PC-9 (cell line): ENCODE data around the gene DDX28. TPM values are rescaled to one million over a fixed set of nuclear protein-coding genes. Genes with fewer than 3 reads are reported as not detected.

Experiments used
- BruUV-seq: library from RNA; stranded (reverse); fragments of 400-500 nt; replicated peaks from 2 replicates; lab custom pipeline; 2021; lab: Mats Ljungman, UMichigan
- CTCF ChIA-PET: fragments of 300-600 bp; sonication (Branson Sonifier 250); formaldehyde crosslinking; loops from one replicate; lab custom pipeline; 2022; ENCODE audit warnings: antibody characterized with exemption; lab: Charles Lee
- POLR2A ChIA-PET: fragments of 300-600 bp; sonication (Branson Sonifier 250); formaldehyde crosslinking; loops from one replicate; lab custom pipeline; 2022; ENCODE audit warnings: antibody characterized with exemption; ENCODE audit not compliant: unreplicated experiment; lab: Charles Lee
- DNase-seq, 2 experiments: peaks; one replicate each; pipeline versions ENCODE4 v3.0.0 to v3.0.0-alpha.2; 2015 to 2022; ENCODE audit warnings: mixed read lengths in 1 of 2
- H2AFZ ChIP-seq: fragments of 200-600 bp; sonication (generic); 2 replicates; pipeline ENCODE4 v1.8.1; 2017; ENCODE audit warnings: antibody characterized with exemption
- H3F3A ChIP-seq: fragments of 200-600 bp; sonication (generic); 2 replicates; pipeline ENCODE4 v1.8.1; 2017; ENCODE audit warnings: antibody characterized with exemption, mild to moderate bottlenecking, low read depth; ENCODE audit not compliant: insufficient read depth
- H3K27ac ChIP-seq: fragments of 200-600 bp; sonication (generic); 2 replicates; pipeline ENCODE4 v1.6.1; 2016; ENCODE audit warnings: mixed run types
- H3K27me3 ChIP-seq: fragments of 200-600 bp; sonication (generic); 2 replicates; pipeline ENCODE4 v1.6.1; 2016; ENCODE audit warnings: low read depth, mixed run types; ENCODE audit not compliant: insufficient read depth
- H3K36me3 ChIP-seq: fragments of 200-600 bp; sonication (generic); 2 replicates; pipeline ENCODE4 v1.6.1; 2016; ENCODE audit warnings: low read depth, mixed run types
- H3K4me1 ChIP-seq: fragments of 200-600 bp; sonication (generic); replicated peaks from 2 replicates; pipeline ENCODE4 v1.6.1; 2016; ENCODE audit warnings: mixed run types; ENCODE audit not compliant: insufficient read depth
- H3K4me2 ChIP-seq: fragments of 200-600 bp; sonication (generic); 2 replicates; pipeline ENCODE4 v1.6.1; 2017; ENCODE audit warnings: mixed run types
- H3K4me3 ChIP-seq: fragments of 200-600 bp; sonication (generic); 2 replicates; pipeline ENCODE4 v1.6.1; 2016; ENCODE audit warnings: mixed run types
- H3K79me2 ChIP-seq: fragments of 200-600 bp; sonication (generic); 2 replicates; pipeline ENCODE4 v1.6.1; 2017; ENCODE audit warnings: low read depth, mixed run types
- H3K9me2 ChIP-seq: fragments of 200-600 bp; sonication (generic); 2 replicates; pipeline ENCODE4 v1.8.1; 2017; ENCODE audit warnings: mild to moderate bottlenecking; ENCODE audit not compliant: insufficient read depth
- H3K9me3 ChIP-seq: fragments of 200-600 bp; sonication (generic); 2 replicates; pipeline ENCODE4 v1.8.1; 2016; ENCODE audit warnings: low read depth; ENCODE audit not compliant: insufficient read depth
- H4K20me1 ChIP-seq: fragments of 200-600 bp; sonication (generic); 2 replicates; pipeline ENCODE4 v1.8.1; 2017; ENCODE audit not compliant: insufficient read depth
- CTCF ChIP-seq: fragments of 200-600 bp; sonication (generic); conservative IDR thresholded peaks from 2 replicates; pipeline ENCODE4 v1.6.1; 2017; ENCODE audit warnings: mixed run types, antibody characterized with exemption, mild to moderate bottlenecking, moderate library complexity
- EZH2 ChIP-seq: fragments of 200-600 bp; sonication (generic); IDR thresholded peaks from 2 replicates; pipeline ENCODE4 v1.8.0; 2017; ENCODE audit warnings: antibody characterized with exemption, low read depth
- intact Hi-C: fragments of 100-400 bp; cut with micrococcal nuclease; formaldehyde crosslinking; loops from one replicate; pipeline ENCODE4 v1.10.0; 2022; ENCODE audit not compliant: unreplicated experiment
- total RNA-seq: library from RNA; stranded (reverse); gene quantifications from 2 replicates; pipeline ENCODE4 v1.2.3, GENCODE V29; 2021

Gene DDX28
- total RNA-seq, 1 experiment from 2014 or later, result 6.3 TPM

- H4K20me1 ChIP-seq, result no peaks in the 10 kb centered on the region
- H3K9me3 ChIP-seq, result no peaks in the 10 kb centered on the region
- ChIA-PET CTCF (interaction anchor here (0.7 kb wide), 1 partner anchor 31 kb away, joined by 3 read pairs; no protein-coding TSS in a partner anchor), POLR2A (no interaction called here)
- no peaks in the 10 kb centered on the region for H3K27me3 ChIP-seq
- H3K79me2 ChIP-seq, result no peaks in the 10 kb centered on the region
- no peak overlapping the region for H3K27ac ChIP-seq
- intact Hi-C loops, result no loop called here
- H3K4me1 ChIP-seq, result no peaks in the 10 kb centered on the region
- no peak overlapping the region for H3K4me2 ChIP-seq
- no peak for TF ChIP-seq CTCF
- H3F3A ChIP-seq, result no peaks in the 10 kb centered on the region
- no peak for DNase-seq
- no peaks in the 10 kb centered on the region for H3K9me2 ChIP-seq
- H3K36me3 ChIP-seq, result 0 out of 2 replicates have a peak, but pooled peaks cover 7% of the 10 kb centered on the region
- no TSS peak for BruUV-seq
- H2AFZ ChIP-seq, result no peak overlapping the region
- H3K4me3 ChIP-seq, result no peak overlapping the region
Observed at GRCh38 chr16:68071518-68071901, 48.5 kb upstream of the DDX28 start.

GRCh38 chr16:68070806-68071517 lies 47.9 kb upstream of the DDX28 start:
- POLR2A ChIA-PET, result no interaction called here
- intact Hi-C loops, result no loop called here
- Histone ChIP-seq H3F3A (no peaks in the 10 kb centered on the region), H3K36me3 (0 out of 2 replicates have a peak, but pooled peaks cover 4% of the 10 kb centered on the region), H3K27ac (no peak overlapping the region), H2AFZ (no peak overlapping the region), H3K79me2 (no peaks in the 10 kb centered on the region), H3K4me3 (no peak overlapping the region), H4K20me1 (no peaks in the 10 kb centered on the region), H3K9me3 (no peaks in the 10 kb centered on the region), H3K4me2 (no peak overlapping the region), H3K9me2 (no peaks in the 10 kb centered on the region), H3K27me3 (no peaks in the 10 kb centered on the region), H3K4me1 (no peaks in the 10 kb centered on the region)
- no peak for DNase-seq
- no TSS peak for BruUV-seq
- CTCF ChIA-PET, result interaction anchor here (0.7 kb wide), 1 partner anchor 30 kb away, joined by 3 read pairs; no protein-coding TSS in a partner anchor
- TF ChIP-seq CTCF (no peak), EZH2 (no peak)

GRCh38 chr16:68070249-68070730 lies 47.3 kb upstream of the DDX28 start:
- no peak overlapping the region for H2AFZ ChIP-seq
- no peak for TF ChIP-seq EZH2
- DNase-seq, result no peak
- no peaks in the 10 kb centered on the region for H4K20me1 ChIP-seq
- H3K27ac ChIP-seq, result no peak overlapping the region
- H3K9me3 ChIP-seq, result no peaks in the 10 kb centered on the region
- intact Hi-C loops, result no loop called here
- peaks cover 4% of the 10 kb centered on the region; the same call in 1 of the 2 replicates for H3F3A ChIP-seq
- no peaks in the 10 kb centered on the region for H3K9me2 ChIP-seq
- BruUV-seq, result no TSS peak
- CTCF ChIA-PET, result interaction anchor here (0.6 kb wide), 1 partner anchor 28 kb away, joined by 4 read pairs; no protein-coding TSS in a partner anchor
- H3K27me3 ChIP-seq, result no peaks in the 10 kb centered on the region
- H3K4me2 ChIP-seq, result no peak overlapping the region
- H3K4me1 ChIP-seq, result no peaks in the 10 kb centered on the region
- H3K79me2 ChIP-seq, result no peaks in the 10 kb centered on the region
- no peak overlapping the region for H3K4me3 ChIP-seq
- POLR2A ChIA-PET, result no interaction called here
- H3K36me3 ChIP-seq, result 0 out of 2 replicates have a peak, but pooled peaks cover 4% of the 10 kb centered on the region
